Smooth muscle cell (in vitro differentiated cells): ENCODE results near the gene RAG2. TPM values are rescaled to one million over a fixed set of nuclear protein-coding genes. Genes with fewer than 3 reads are reported as not detected.

Experiments used
- DNase-seq: peaks from one replicate; lab custom pipeline; 2025; ENCODE audit not compliant: unreplicated experiment; lab: John Stamatoyannopoulos, UW
- H2AFZ ChIP-seq: fragments of 200-600 bp; sonication (generic); 2 replicates; pipeline ENCODE4 v1.6.0; 2016; ENCODE audit warnings: antibody characterized with exemption, low read depth, mild to moderate bottlenecking
- H3F3A ChIP-seq: fragments of 200-600 bp; sonication (generic); 2 replicates; pipeline ENCODE4 v1.6.0; 2017; ENCODE audit warnings: antibody characterized with exemption, low read depth
- H3K27ac ChIP-seq: fragments of 200-600 bp; sonication (generic); 2 replicates; pipeline ENCODE4 v1.5.1; 2016; ENCODE audit warnings: low read depth, mild to moderate bottlenecking
- H3K27me3 ChIP-seq: fragments of 200-600 bp; sonication (generic); 2 replicates; pipeline ENCODE4 v1.6.1; 2016; ENCODE audit warnings: low read depth, mild to moderate bottlenecking
- H3K36me3 ChIP-seq: fragments of 200-600 bp; sonication (generic); 2 replicates; pipeline ENCODE4 v1.5.1; 2016; ENCODE audit warnings: low read depth
- H3K4me1 ChIP-seq: fragments of 200-600 bp; sonication (generic); 2 replicates; pipeline ENCODE4 v1.5.1; 2016; ENCODE audit warnings: low read depth
- H3K4me2 ChIP-seq: fragments of 200-600 bp; sonication (generic); 2 replicates; pipeline ENCODE4 v1.6.0; 2016; ENCODE audit warnings: mild to moderate bottlenecking
- H3K4me3 ChIP-seq: fragments of 200-600 bp; sonication (generic); 2 replicates; pipeline ENCODE4 v1.5.1; 2016; ENCODE audit warnings: mild to moderate bottlenecking
- H3K79me2 ChIP-seq: fragments of 200-600 bp; sonication (generic); 2 replicates; pipeline ENCODE4 v1.6.0; 2016; ENCODE audit warnings: low read depth, mild to moderate bottlenecking
- H3K9ac ChIP-seq: fragments of 200-600 bp; sonication (generic); 2 replicates; pipeline ENCODE4 v1.6.0; 2016; ENCODE audit warnings: low read depth
- H3K9me3 ChIP-seq: fragments of 200-600 bp; sonication (generic); replicated peaks from 2 replicates; pipeline ENCODE4 v1.5.1; 2016; ENCODE audit warnings: low read depth
- H4K20me1 ChIP-seq: fragments of 200-600 bp; sonication (generic); 2 replicates; pipeline ENCODE4 v1.6.0; 2016; ENCODE audit warnings: low read depth
- WGBS: methylation state at CpG from one replicate; pipeline ENCODE4 v1.1.7; 2016; ENCODE audit warnings: low lambda C conversion rate; 5-methylcytosine and 5-hydroxymethylcytosine counted together
- polyA plus RNA-seq: library from polyadenylated mRNA; unstranded; fragments of >200 nt; fragmentation: Nextera tagmentation; extraction: Ambion mirVana; gene quantifications from 2 replicates; pipeline ENCODE4 v1.2.1, GENCODE V29; 2016
- total RNA-seq: library from RNA; depleted of rRNA; stranded (reverse); fragments of >200 nt; gene quantifications from 2 replicates; pipeline ENCODE4 v1.2.3, GENCODE V29; 2014
- TF ChIP-seq, protein P1 (sequence below): fragments of 200-600 bp; sonication (generic); IDR thresholded peaks from 2 replicates; pipeline ENCODE4 v1.5.1; 2017; ENCODE audit warnings: borderline replicate concordance, mild to moderate bottlenecking, antibody characterized with exemption; ENCODE audit not compliant: insufficient read depth, poor library complexity, severe bottlenecking

The RAG2 gene
- total RNA-seq (not detected in 2 replicates), polyA plus RNA-seq (not detected in 2 replicates)

- Histone ChIP-seq H3K79me2 (no peaks in the 10 kb centered on the region), H3K36me3 (no peaks in the 10 kb centered on the region), H3K4me1 (peaks cover 7% of the 10 kb centered on the region), H3K4me3 (no peak within 1 kb of the TSS), H3K9me3 (no peaks in the 10 kb centered on the region), H2AFZ (no peak within 1 kb of the TSS), H3F3A (no peaks in the 10 kb centered on the region), H3K27me3 (no peaks in the 10 kb centered on the region), H4K20me1 (no peaks in the 10 kb centered on the region), H3K9ac (no peak within 1 kb of the TSS), H3K4me2 (no peak within 1 kb of the TSS), H3K27ac (no peak within 1 kb of the TSS)
- 83% methylated on average over 2 of the region's 2 CpGs for WGBS
- DNase-seq, result no peak
- TF ChIP-seq, protein P1, sequence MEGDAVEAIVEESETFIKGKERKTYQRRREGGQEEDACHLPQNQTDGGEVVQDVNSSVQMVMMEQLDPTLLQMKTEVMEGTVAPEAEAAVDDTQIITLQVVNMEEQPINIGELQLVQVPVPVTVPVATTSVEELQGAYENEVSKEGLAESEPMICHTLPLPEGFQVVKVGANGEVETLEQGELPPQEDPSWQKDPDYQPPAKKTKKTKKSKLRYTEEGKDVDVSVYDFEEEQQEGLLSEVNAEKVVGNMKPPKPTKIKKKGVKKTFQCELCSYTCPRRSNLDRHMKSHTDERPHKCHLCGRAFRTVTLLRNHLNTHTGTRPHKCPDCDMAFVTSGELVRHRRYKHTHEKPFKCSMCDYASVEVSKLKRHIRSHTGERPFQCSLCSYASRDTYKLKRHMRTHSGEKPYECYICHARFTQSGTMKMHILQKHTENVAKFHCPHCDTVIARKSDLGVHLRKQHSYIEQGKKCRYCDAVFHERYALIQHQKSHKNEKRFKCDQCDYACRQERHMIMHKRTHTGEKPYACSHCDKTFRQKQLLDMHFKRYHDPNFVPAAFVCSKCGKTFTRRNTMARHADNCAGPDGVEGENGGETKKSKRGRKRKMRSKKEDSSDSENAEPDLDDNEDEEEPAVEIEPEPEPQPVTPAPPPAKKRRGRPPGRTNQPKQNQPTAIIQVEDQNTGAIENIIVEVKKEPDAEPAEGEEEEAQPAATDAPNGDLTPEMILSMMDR, result no peak
Observed at GRCh38 chr11:36598051-36598450, at the start of gene RAG2. Gene RAG2, minus strand, starts transcription at chr11:36598236. Its CDS starts 4,068 bp downstream, at chr11:36594168.

DNA sequence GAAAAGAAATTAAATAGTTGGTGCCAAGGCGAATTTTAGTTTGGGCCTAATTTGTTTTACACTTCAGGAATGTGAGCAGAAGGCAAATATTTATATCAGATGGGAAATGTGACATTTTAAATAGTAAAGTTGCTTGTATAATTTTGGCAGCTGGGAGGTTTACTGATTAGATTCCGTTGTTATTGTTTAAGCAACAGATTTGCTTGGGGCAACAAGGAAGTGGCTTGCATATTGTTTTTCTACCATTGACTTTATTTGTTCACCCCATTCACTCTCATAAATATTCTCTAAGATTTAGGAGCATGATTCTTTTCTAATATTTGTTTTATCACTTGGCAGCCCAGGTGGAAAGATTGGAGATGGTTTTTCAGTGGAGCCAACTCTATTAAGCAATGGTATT lies 40.5 kb upstream of the RAG2 start:
- Histone ChIP-seq H3K4me2 (no peak overlapping the region), H3K79me2 (no peaks in the 10 kb centered on the region)

GRCh38 chr11:36635066-36635862 lies 37.2 kb upstream of the RAG2 start:
- H3K4me2 ChIP-seq, result no peak overlapping the region
- no peaks in the 10 kb centered on the region for H3F3A ChIP-seq
- no peaks in the 10 kb centered on the region for H3K27me3 ChIP-seq
- H3K4me3 ChIP-seq, result no peak overlapping the region
- no peak overlapping the region for H3K27ac ChIP-seq
- 40% methylated on average over 4 of the region's 4 CpGs for WGBS
- no peaks in the 10 kb centered on the region for H4K20me1 ChIP-seq
- H3K9ac ChIP-seq, result no peak overlapping the region
- TF ChIP-seq, protein P1, result no peak
- peaks cover 3% of the 10 kb centered on the region for H3K36me3 ChIP-seq
- no peak for DNase-seq
- no peak overlapping the region for H2AFZ ChIP-seq
- no peaks in the 10 kb centered on the region for H3K4me1 ChIP-seq
- H3K79me2 ChIP-seq, result no peaks in the 10 kb centered on the region
- H3K9me3 ChIP-seq, result no peaks in the 10 kb centered on the region

More for the DNA sequence above, 40.5 kb upstream of the RAG2 start:
- DNase-seq, result no peak
- Histone ChIP-seq H2AFZ (no peak overlapping the region), H4K20me1 (no peaks in the 10 kb centered on the region), H3K27ac (no peak overlapping the region), H3F3A (no peaks in the 10 kb centered on the region), H3K4me1 (no peaks in the 10 kb centered on the region), H3K36me3 (peaks cover 3% of the 10 kb centered on the region), H3K27me3 (no peaks in the 10 kb centered on the region), H3K9me3 (no peaks in the 10 kb centered on the region), H3K4me3 (no peak overlapping the region), H3K9ac (no peak overlapping the region)
- TF ChIP-seq, protein P1, result no peak
- 95% methylated on average over 2 of the region's 2 CpGs for WGBS

DNA sequence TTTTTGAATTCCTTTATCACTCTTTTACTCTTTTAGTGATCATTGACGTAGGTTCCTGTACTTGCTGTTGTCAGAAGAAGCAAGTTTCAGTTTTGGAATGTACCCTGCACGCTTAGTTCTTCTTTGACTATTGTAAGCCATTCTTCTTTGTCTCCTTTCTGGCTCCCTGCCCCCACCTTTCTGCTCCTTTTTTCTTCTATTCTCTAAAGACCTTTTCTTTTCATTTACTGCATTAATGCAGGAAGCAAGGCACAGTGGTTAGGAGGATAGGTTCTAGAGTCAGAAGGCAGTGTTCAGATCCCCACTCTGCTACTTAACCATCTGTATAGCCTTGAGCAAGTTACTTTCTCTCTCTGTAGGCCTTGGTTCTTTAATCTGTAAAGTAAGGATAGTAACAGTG lies 33.7 kb upstream of the RAG2 start:
- TF ChIP-seq, protein P1, result no peak
- Histone ChIP-seq H4K20me1 (no peaks in the 10 kb centered on the region), H3K4me3 (no peak overlapping the region), H3K4me1 (no peaks in the 10 kb centered on the region), H3K36me3 (peaks cover 1% of the 10 kb centered on the region), H3K9me3 (no peaks in the 10 kb centered on the region), H3K27ac (no peak overlapping the region), H3F3A (no peaks in the 10 kb centered on the region), H3K27me3 (no peaks in the 10 kb centered on the region), H2AFZ (no peak overlapping the region), H3K9ac (no peak overlapping the region), H3K4me2 (no peak overlapping the region), H3K79me2 (no peaks in the 10 kb centered on the region)
- 89% methylated on average over 2 of the region's 2 CpGs for WGBS
- no peak for DNase-seq
